ENCODE measurements around the gene GALNTL6. TPM values are rescaled to one million over a fixed set of nuclear protein-coding genes. Genes with fewer than 3 reads are reported as not detected.
A peak's percentile ranks its signal among the peaks of the same experiment; 100 is the strongest.

Gene GALNTL6
- total RNA-seq, 1 donor = not detected

DNA sequence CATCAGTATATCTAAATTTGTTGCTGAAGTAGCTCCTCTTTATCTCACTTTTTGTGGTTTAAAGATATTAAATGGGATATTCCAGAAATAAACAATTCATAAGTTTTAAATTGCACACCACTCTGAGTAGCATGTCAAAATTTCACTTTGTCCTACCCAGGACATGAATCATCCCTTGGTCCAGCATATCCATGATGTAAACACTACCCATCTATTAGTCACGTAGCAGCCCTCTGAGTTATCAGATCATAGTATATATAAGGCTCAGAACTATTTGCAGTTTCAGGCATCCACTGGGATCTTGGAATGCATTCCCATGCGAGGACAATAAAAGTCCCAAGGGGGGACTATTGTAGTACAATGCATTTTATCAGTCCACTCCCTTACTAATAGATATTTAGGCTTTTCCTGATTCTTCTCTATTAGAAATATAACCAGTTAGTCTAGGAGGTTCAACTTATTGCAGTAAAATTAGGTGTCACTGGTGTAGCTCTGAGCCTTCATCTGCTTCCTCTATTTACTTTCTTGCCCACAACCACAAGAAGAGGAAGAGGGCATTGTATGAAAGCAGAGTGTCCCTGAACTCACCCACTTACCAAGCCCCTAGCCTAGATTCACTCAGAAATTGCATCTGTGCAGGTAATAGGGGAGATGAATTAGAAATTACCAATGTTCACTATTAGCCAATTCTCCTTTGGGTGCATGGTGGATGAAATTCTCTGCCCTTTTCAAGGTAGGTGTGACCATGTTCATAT is 945.6 kb downstream of the GALNTL6 start:
- DNase-seq (ENCODE audit: low read depth) = peak; percentile 65
- TF ChIP-seq CTCF (IDR thresholded peaks at IDR 0.05; ENCODE audit: insufficient read depth, low read length) = no peak
- H3K4me3 ChIP-seq (ENCODE audit: low read depth, low read length) = no peak overlapping the region

DNA sequence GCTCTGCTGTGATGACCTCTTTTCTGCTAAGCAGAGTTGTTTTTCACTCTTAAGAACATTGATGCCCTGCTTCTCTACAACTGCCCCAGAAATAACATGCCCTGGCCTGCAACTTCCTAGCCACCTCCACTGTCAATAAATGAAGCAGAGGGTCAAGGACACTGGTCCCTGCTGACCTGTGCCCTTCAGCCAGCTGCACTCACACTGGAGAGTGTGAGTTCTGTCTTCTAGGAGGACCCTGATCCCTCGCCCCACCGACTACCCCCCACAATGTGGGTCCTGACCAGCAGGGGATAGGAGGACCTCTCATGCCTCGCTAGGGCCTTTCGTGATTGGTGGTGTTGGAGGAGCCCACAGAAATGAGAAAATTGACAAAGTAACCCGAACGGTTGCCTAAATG is 947.3 kb downstream of the GALNTL6 start:
- H3K4me3 ChIP-seq (ENCODE audit: low read depth, low read length) = no peak overlapping the region
- DNase-seq (ENCODE audit: low read depth) = no peak
- TF ChIP-seq CTCF (IDR thresholded peaks at IDR 0.05; ENCODE audit: insufficient read depth, low read length) = no peak

- no peak for DNase-seq (ENCODE audit: low read depth)
- TF ChIP-seq CTCF (IDR thresholded peaks at IDR 0.05; ENCODE audit: insufficient read depth, low read length) = no peak
- no peak overlapping the region for H3K4me3 ChIP-seq (ENCODE audit: low read depth, low read length)
Measured at GRCh38 chr4:172762895-172763294, 949.7 kb downstream of the GALNTL6 start.

GRCh38 chr4:172770787-172771186 is 957.6 kb downstream of the GALNTL6 start:
- no peak overlapping the region for H3K4me3 ChIP-seq (ENCODE audit: low read depth, low read length)
- no peak for DNase-seq (ENCODE audit: low read depth)
- TF ChIP-seq CTCF (IDR thresholded peaks at IDR 0.05; ENCODE audit: insufficient read depth, low read length) = no peak

- DNase-seq (ENCODE audit: low read depth) = no peak
- no peak overlapping the region for H3K4me3 ChIP-seq (ENCODE audit: low read depth, low read length)
- no peak for TF ChIP-seq CTCF (IDR thresholded peaks at IDR 0.05; ENCODE audit: insufficient read depth, low read length)
Measured at GRCh38 chr4:172772781-172773180, 959.6 kb downstream of the GALNTL6 start.

- DNase-seq (ENCODE audit: low read depth) = peak; percentile 20
- H3K4me3 ChIP-seq (ENCODE audit: low read depth, low read length) = no peak overlapping the region
- no peak for TF ChIP-seq CTCF (IDR thresholded peaks at IDR 0.05; ENCODE audit: insufficient read depth, low read length)
Measured at GRCh38 chr4:172776203-172776861, 963.1 kb downstream of the GALNTL6 start.
